ENCODE measurements around the gene LMO2.

The LMO2 gene

GRCh38 chr11:33909150-33909549 lies 17.3 kb upstream of the LMO2 start:
- FAIRE-seq (no peak), DNase-seq (ENCODE audit: insufficient read length, low spot score) (no peak)

GRCh38 chr11:33907421-33907820 lies 15.5 kb upstream of the LMO2 start:
- no peak for FAIRE-seq
- TF ChIP-seq POLR2A (IDR thresholded peaks at IDR 0.05; ENCODE audit: low read depth, low read length) = no peak
- no peak for DNase-seq (ENCODE audit: insufficient read length, low spot score)

More at GRCh38 chr11:33909150-33909549, 17.3 kb upstream of the LMO2 start:
- TF ChIP-seq POLR2A (IDR thresholded peaks at IDR 0.05; ENCODE audit: low read depth, low read length) = no peak

DNA sequence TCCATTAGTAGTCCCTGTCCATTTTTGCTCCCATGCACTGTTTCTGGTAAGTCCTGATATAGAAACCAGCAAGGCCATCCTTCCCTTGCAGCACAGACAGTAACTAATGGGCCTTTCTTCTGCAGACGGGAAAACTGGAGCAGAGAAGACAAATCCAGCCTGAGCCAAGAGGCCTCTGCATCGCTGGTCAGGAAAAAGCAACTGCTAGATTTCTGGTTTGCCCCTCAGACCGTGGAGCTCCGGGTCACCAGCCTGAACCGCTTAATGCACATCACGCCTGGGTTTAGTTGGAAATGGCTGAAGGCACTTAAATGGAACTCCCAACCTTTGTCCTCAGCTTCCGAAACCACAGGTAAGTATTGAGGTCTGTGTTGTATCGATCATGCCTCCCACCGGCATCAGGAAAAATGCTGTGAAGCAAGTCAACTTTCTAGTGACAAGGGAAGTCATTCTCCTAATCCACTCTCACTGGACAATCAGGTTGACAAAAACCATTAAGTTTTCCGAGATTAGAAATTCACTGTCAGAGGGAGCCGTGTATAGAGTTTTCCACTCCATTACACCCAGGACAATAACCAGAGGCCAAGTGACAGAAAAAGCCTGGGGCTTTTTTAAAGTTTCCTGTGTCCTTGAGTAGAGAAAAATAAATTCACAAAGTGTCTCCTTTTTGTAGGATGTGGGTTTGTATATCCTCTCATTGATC lies 14.8 kb upstream of the LMO2 start:
- no peak for DNase-seq (ENCODE audit: insufficient read length, low spot score)
- no peak for TF ChIP-seq POLR2A (IDR thresholded peaks at IDR 0.05; ENCODE audit: low read depth, low read length)
- no peak for FAIRE-seq

GRCh38 chr11:33904102-33904501 lies 12.2 kb upstream of the LMO2 start:
- DNase-seq (ENCODE audit: insufficient read length, low spot score) = no peak
- no peak for FAIRE-seq
- no peak for TF ChIP-seq POLR2A (IDR thresholded peaks at IDR 0.05; ENCODE audit: low read depth, low read length)

DNA sequence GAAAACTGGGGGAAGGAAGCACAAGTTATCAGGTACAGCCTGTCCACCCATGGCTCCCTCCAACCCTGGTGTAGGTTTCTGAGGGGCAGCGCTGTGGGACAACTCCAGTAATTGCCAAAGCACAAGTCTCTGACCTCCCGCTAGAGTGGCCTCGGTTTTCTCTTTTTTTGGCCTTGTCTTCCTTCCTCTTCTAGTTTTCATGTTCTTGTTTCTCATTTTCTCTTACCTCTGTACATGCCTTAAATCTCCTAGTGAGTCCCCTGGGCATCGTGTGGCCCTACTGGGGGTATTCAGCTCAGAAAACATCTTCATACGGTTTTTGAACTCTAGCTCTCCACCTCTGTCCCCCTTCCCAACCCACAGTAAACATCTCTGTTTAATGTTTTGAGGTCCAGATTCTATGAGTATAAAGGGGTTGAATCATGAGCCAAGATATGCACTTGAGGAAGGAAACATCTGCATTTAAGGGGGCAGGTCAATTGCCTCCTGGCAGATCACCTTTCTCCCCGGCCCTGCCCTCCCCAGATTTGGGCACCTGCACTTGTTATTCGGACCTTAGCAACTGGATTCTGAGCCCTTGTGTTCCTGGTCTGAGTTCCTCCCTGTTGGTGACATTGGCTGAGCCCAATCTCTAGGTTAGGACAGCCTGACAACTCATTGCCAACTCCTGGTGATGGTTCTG lies 8.4 kb upstream of the LMO2 start:
- no peak for FAIRE-seq
- TF ChIP-seq POLR2A (IDR thresholded peaks at IDR 0.05; ENCODE audit: low read depth, low read length) = no peak
- DNase-seq (ENCODE audit: insufficient read length, low spot score) = no peak

DNA sequence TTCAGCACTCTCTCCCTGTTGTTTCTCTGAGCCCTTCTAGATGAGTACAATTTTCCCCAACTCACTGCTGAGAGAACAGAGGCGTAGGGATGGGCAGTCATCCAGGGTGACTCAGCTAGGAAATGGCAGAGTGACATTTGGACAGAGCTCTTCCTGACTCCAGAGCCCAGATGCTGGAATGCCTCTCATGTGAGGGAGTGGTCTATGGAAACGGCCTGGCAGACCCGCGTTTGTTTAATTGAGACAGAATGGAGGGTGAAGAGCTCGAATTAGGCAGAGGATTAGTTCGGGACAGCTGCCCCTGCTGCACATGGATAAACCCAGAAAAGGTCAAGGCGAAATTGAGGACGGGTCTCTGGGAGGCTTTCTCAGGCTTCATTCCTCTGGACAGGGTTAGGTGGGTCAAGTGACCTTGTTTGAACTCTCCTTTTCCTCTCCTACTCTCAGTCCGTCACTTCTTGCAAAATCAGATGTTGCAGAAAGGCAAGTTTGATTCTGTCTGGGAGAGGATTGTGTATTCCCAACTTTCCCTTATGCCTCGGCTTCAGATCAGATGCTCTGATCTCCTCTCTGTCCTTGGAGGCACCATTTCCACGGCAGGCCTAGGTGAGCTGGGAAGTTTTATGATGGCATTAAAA lies 7.6 kb upstream of the LMO2 start:
- FAIRE-seq (no peak), DNase-seq (ENCODE audit: insufficient read length, low spot score) (peak; percentile 67)
- TF ChIP-seq POLR2A (IDR thresholded peaks at IDR 0.05; ENCODE audit: low read depth, low read length) = no peak

GRCh38 chr11:33898957-33899356 lies 7.1 kb upstream of the LMO2 start:
- DNase-seq (ENCODE audit: insufficient read length, low spot score) = no peak
- FAIRE-seq = no peak
- TF ChIP-seq POLR2A (IDR thresholded peaks at IDR 0.05; ENCODE audit: low read depth, low read length) = no peak

DNA sequence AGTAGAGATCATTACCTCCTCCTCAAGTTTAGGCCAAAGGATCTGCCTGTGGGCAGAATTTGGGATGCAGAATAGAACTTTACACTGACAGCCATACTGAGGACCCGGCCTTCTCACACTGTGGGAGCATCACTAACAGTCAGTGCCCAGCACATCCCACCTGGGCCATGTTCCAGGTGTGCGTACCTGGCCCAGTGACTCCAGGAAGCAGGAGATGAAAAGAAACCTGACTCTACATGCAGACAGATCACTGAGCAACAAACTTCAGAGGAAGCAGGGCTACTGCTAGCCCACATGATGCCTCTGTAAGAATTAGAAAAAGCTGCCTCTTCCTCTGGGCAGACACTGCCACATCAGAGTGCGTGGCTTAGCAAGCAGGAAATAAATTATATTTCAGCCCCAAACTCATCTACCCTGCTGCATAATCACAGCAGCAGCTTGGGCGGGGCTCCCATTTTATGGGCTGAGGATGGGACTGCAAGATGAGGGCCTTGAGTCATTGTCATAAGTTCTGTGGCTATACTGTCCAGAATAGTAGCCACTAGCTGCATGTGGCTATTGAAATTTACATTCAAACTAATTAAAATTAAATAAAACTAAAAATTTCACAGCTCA lies 6.0 kb upstream of the LMO2 start:
- TF ChIP-seq POLR2A (IDR thresholded peaks at IDR 0.05; ENCODE audit: low read depth, low read length) = no peak
- FAIRE-seq = no peak

DNA sequence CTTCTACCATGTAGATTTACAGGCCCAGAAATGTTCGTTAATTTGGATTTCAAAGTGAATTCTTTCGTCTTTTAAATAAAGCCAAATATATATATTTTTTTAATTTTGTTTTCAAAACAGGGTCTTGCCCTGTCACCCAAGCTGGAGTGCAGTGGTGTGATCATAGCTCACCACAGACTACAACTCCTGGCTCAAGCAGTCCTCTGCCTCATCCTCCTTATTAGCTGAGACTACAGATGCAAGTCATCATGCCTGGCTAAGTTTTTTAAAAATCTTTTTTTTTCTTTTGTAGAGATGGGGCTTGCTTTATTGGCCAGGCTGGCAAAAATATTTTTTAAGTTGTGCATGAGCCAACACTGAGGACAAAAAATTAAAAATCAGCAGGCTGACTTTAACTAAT lies 5.0 kb upstream of the LMO2 start:
- no peak for FAIRE-seq
- no peak for DNase-seq (ENCODE audit: insufficient read length, low spot score)
- TF ChIP-seq POLR2A (IDR thresholded peaks at IDR 0.05; ENCODE audit: low read depth, low read length) = no peak

More for the DNA sequence above, 6.0 kb upstream of the LMO2 start:
- DNase-seq (ENCODE audit: insufficient read length, low spot score) = no peak

DNA sequence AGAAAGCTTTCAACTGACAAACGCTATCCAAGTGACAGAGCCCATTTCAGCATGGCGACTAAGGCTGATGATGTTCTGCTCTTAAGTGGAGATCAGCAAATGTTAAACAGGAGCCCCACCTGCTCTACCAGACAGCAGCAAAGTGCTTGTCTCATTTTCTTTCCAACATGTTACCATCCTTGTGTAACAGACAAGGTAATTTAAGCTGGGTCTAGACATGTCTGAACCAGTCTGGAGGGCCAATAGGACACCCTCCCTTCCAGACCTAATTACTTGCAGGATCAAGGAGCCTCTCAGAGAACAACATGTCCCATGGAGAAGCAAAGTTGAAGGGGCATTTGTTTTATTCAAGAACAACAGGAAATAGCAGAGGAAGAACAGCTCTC lies 3.9 kb upstream of the LMO2 start:
- DNase-seq (ENCODE audit: insufficient read length, low spot score) (no peak), FAIRE-seq (no peak)

DNA sequence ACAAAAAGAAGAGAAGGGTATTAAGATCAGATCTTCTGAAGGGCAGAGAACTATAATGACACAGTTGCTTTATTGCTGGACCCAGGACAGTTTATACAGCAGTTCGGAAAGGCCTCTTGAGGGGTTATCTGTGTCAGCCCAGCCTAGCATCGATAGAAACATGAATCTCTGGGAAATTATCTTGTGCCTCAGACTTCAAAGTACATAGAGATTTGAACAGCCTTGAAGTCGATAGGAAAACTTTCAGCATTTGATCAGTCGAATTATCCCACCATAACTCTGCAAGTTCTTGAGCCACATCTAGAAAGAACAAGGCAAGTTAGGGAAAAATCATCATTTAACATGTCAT lies 2.5 kb upstream of the LMO2 start:
- DNase-seq (ENCODE audit: insufficient read length, low spot score) = no peak
- TF ChIP-seq POLR2A (IDR thresholded peaks at IDR 0.05; ENCODE audit: low read depth, low read length) = no peak
- FAIRE-seq = no peak

More for the DNA sequence above, 3.9 kb upstream of the LMO2 start:
- no peak for TF ChIP-seq POLR2A (IDR thresholded peaks at IDR 0.05; ENCODE audit: low read depth, low read length)

- FAIRE-seq = no peak
- no peak for DNase-seq (ENCODE audit: insufficient read length, low spot score)
- no peak for TF ChIP-seq POLR2A (IDR thresholded peaks at IDR 0.05; ENCODE audit: low read depth, low read length)
Observed at GRCh38 chr11:33893711-33894397, 2.0 kb upstream of the LMO2 start.

DNA sequence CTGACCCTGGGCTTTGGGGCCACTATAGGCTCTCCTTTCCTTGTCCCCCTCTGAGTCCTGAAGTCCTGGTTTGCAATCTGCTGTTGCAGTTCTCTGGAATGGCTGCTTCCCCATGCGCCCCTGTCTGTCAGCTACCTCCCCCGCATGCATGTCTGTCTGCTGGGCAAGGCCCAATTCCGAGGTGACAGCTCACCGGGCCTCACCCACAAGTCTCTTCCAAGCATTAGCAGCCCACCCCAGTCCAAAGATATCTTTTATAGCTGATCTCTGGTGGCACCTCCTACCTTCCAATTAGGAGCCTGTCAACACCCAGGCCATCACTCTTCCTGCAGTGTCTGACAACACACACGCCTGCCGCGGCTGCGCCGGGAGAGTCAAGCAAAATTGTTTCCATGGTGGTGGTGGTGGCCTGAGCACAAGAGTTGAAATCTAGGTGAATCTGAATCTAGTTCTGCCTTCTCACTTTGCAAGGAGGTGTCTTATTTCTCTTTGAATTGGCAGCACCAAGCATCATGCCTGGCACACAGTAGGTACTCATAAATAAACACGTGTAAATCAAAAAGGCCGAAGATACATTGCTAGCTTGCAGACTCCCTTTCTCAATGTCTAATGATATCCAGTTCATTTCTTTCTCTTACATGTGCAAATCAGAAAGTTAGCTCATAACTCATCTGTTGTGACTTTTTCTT lies 1.2 kb upstream of the LMO2 start:
- FAIRE-seq (no peak), DNase-seq (ENCODE audit: insufficient read length, low spot score) (no peak)
- no peak for TF ChIP-seq POLR2A (IDR thresholded peaks at IDR 0.05; ENCODE audit: low read depth, low read length)

Measured in H54 (cell line).